Left ventricle myocardium inferior (tissue), 1 donor: ENCODE data around the gene OR10G7. TPM values are rescaled to one million over a fixed set of nuclear protein-coding genes. Genes with fewer than 3 reads are reported as not detected.

Source experiments
- DNase-seq: peaks from one replicate; pipeline ENCODE4 v3.0.0-alpha.2; 2020
- H3K27ac ChIP-seq: fragments of 200-600 bp; replicated peaks from 2 replicates; pipeline ENCODE4 v1.8.0; 2021
- H3K27me3 ChIP-seq: fragments of 200-600 bp; 2 replicates; pipeline ENCODE4 v1.8.0; 2021; ENCODE audit warnings: low read depth
- H3K36me3 ChIP-seq: fragments of 200-600 bp; 2 replicates; pipeline ENCODE4 v1.8.0; 2021
- H3K4me1 ChIP-seq: fragments of 200-600 bp; 2 replicates; pipeline ENCODE4 v1.8.0; 2021
- H3K4me3 ChIP-seq: fragments of 200-600 bp; 2 replicates; pipeline ENCODE4 v1.8.0; 2021; ENCODE audit warnings: mild to moderate bottlenecking, moderate library complexity
- H3K9me3 ChIP-seq: fragments of 200-600 bp; replicated peaks from 2 replicates; pipeline ENCODE4 v1.8.0; 2021
- CTCF ChIP-seq: fragments of 200-600 bp; IDR thresholded peaks from 2 replicates; pipeline ENCODE4 v1.8.0; 2021; ENCODE audit warnings: antibody characterized with exemption, mild to moderate bottlenecking, borderline replicate concordance
- intact Hi-C: fragments of 100-400 bp; cut with micrococcal nuclease; formaldehyde crosslinking; loops from one replicate; pipeline ENCODE4 v1.11.0; 2022
- total RNA-seq: library from RNA; stranded (reverse); fragmentation: NEBNext Ultra II Directional; extraction: Animal tissue kit (Norgen Biotek cat#: 25700); gene quantifications from one replicate; pipeline ENCODE4 v1.2.1, GENCODE V29; 2021
- donor health status: DM: no; HTN: yes; CAD: no; lungs with severe emphysema.

Gene OR10G7
- total RNA-seq, 1 donor from 2014 or later, result not detected

GRCh38 chr11:124075492-124075840, 34.3 kb upstream of the OR10G7 start:
- Histone ChIP-seq H3K4me1 (peaks cover 10% of the 10 kb centered on the region), H3K4me3 (no peak overlapping the region), H3K27me3 (peaks cover 91% of the 10 kb centered on the region), H3K9me3 (no peaks in the 10 kb centered on the region), H3K27ac (no peak overlapping the region), H3K36me3 (no peaks in the 10 kb centered on the region)
- TF ChIP-seq CTCF, result no peak
- no peak for DNase-seq
- intact Hi-C loops, result no loop called here

GRCh38 chr11:124074554-124074953, 33.4 kb upstream of the OR10G7 start:
- H3K4me1 ChIP-seq, result peaks cover 10% of the 10 kb centered on the region
- H3K36me3 ChIP-seq, result no peaks in the 10 kb centered on the region
- H3K4me3 ChIP-seq, result no peak overlapping the region
- no peaks in the 10 kb centered on the region for H3K9me3 ChIP-seq
- no peak for TF ChIP-seq CTCF
- H3K27ac ChIP-seq, result no peak overlapping the region
- H3K27me3 ChIP-seq, result peaks cover 92% of the 10 kb centered on the region
- DNase-seq, result no peak
- intact Hi-C loops, result loop anchor here (5.0 kb wide), 1 partner anchor 513 kb away; no protein-coding TSS in a partner anchor

- peaks cover 95% of the 10 kb centered on the region for H3K27me3 ChIP-seq
- intact Hi-C loops, result loop anchor here (5.0 kb wide), 1 partner anchor 515 kb away; no protein-coding TSS in a partner anchor
- H3K36me3 ChIP-seq, result no peaks in the 10 kb centered on the region
- peaks cover 10% of the 10 kb centered on the region for H3K4me1 ChIP-seq
- no peak for TF ChIP-seq CTCF
- H3K4me3 ChIP-seq, result no peak overlapping the region
- no peaks in the 10 kb centered on the region for H3K9me3 ChIP-seq
- H3K27ac ChIP-seq, result no peak overlapping the region
- no peak for DNase-seq
Observed at GRCh38 chr11:124072147-124072546, 31.0 kb upstream of the OR10G7 start.

GRCh38 chr11:124071623-124071948, 30.5 kb upstream of the OR10G7 start:
- H3K36me3 ChIP-seq, result no peaks in the 10 kb centered on the region
- intact Hi-C loops, result loop anchor here (5.0 kb wide), 1 partner anchor 516 kb away; no protein-coding TSS in a partner anchor
- H3K27me3 ChIP-seq, result peaks cover 95% of the 10 kb centered on the region
- H3K27ac ChIP-seq, result no peak overlapping the region
- H3K4me3 ChIP-seq, result no peak overlapping the region
- H3K9me3 ChIP-seq, result no peaks in the 10 kb centered on the region
- H3K4me1 ChIP-seq, result peaks cover 9% of the 10 kb centered on the region
- TF ChIP-seq CTCF, result peak; percentile 5
- no peak for DNase-seq

GRCh38 chr11:124070915-124071622, 29.9 kb upstream of the OR10G7 start:
- Histone ChIP-seq H3K4me1 (peaks cover 4% of the 10 kb centered on the region), H3K27ac (no peak overlapping the region), H3K9me3 (no peaks in the 10 kb centered on the region), H3K36me3 (no peaks in the 10 kb centered on the region), H3K4me3 (no peak overlapping the region), H3K27me3 (peaks cover 95% of the 10 kb centered on the region)
- peak; percentile 83 for TF ChIP-seq CTCF
- intact Hi-C loops, result loop anchor here (5.0 kb wide), 1 partner anchor 516 kb away; no protein-coding TSS in a partner anchor
- DNase-seq, result peak; percentile 32
